WTC11 (cell line): ENCODE measurements around the gene MICAL3. TPM values are rescaled to one million over a fixed set of nuclear protein-coding genes. Genes with fewer than 3 reads are reported as not detected.

Experiments used
- ATAC-seq: fragments of 200-7000 bp; cut with Tn5 transposase; 2 replicates; pipeline ENCODE4 v1.10.0; 2021; ENCODE audit warnings: mild to moderate bottlenecking, moderate library complexity
- CTCF ChIA-PET: fragments of 300-600 bp; sonication (Branson Sonifier 250); formaldehyde crosslinking; loops from one replicate; lab custom pipeline; 2021; ENCODE audit warnings: antibody characterized with exemption; lab: Charles Lee
- POLR2A ChIA-PET: fragments of 350-600 bp; sonication (Branson Sonifier 250); formaldehyde crosslinking; loops from one replicate; lab custom pipeline; 2021; ENCODE audit warnings: antibody characterized with exemption; lab: Charles Lee
- DNase-seq: peaks from one replicate; pipeline ENCODE4 v3.0.0; 2021; ENCODE audit warnings: low spot score
- H3K27ac Mint-ChIP-seq: 2 replicates; pipeline ENCODE4 v1.8.0; 2021; ENCODE audit warnings: mixed read lengths
- H3K27me3 Mint-ChIP-seq: 2 replicates; pipeline ENCODE4 v1.8.0; 2021; ENCODE audit warnings: low read depth, mild to moderate bottlenecking, moderate library complexity, mixed read lengths
- H3K36me3 Mint-ChIP-seq: 2 replicates; pipeline ENCODE4 v1.8.0; 2021; ENCODE audit warnings: mixed read lengths
- H3K4me1 Mint-ChIP-seq: 2 replicates; pipeline ENCODE4 v1.8.0; 2022; ENCODE audit warnings: mixed read lengths
- H3K4me3 Mint-ChIP-seq: 2 replicates; pipeline ENCODE4 v1.8.0; 2021; ENCODE audit warnings: mild to moderate bottlenecking, moderate library complexity, mixed read lengths
- H3K9me3 Mint-ChIP-seq: 2 replicates; pipeline ENCODE4 v1.8.0; 2021; ENCODE audit warnings: mixed read lengths
- CBFB ChIP-seq: sonication (generic); formaldehyde crosslinking; IDR thresholded peaks from 2 replicates; pipeline ENCODE4 v1.8.1; 2022; ENCODE audit warnings: mild to moderate bottlenecking, low read depth, missing genetic modification reagents
- GABPB1 ChIP-seq: sonication (generic); formaldehyde crosslinking; IDR thresholded peaks from 2 replicates; pipeline ENCODE4 v1.8.1; 2023; ENCODE audit warnings: mild to moderate bottlenecking, missing genetic modification reagents
- GTF2I ChIP-seq: fragments of 250-450 bp; sonication (Bioruptor Pico); conservative IDR thresholded peaks from 2 replicates; pipeline ENCODE4 v1.4.0; 2021; ENCODE audit warnings: mild to moderate bottlenecking
- MYBL2 ChIP-seq: sonication (generic); formaldehyde crosslinking; IDR thresholded peaks from 2 replicates; pipeline ENCODE4 v1.8.1; 2023; ENCODE audit warnings: mild to moderate bottlenecking, moderate library complexity, missing genetic modification reagents
- NFATC4 ChIP-seq: fragments of 250-450 bp; sonication (Bioruptor Pico); IDR thresholded peaks from 2 replicates; pipeline ENCODE4 v1.9.0; 2021; ENCODE audit warnings: mild to moderate bottlenecking
- NR3C1 ChIP-seq: sonication (generic); formaldehyde crosslinking; conservative IDR thresholded peaks from 2 replicates; pipeline ENCODE4 v1.8.1; 2023; ENCODE audit warnings: low read depth, mild to moderate bottlenecking, missing genetic modification reagents
- OVOL2 ChIP-seq: fragments of 250-450 bp; sonication (Bioruptor Pico); IDR thresholded peaks from 2 replicates; pipeline ENCODE4 v1.9.0; 2021; ENCODE audit warnings: mild to moderate bottlenecking, borderline replicate concordance
- ZNF416 ChIP-seq: fragments of 250-450 bp; sonication (Bioruptor Pico); IDR thresholded peaks from 2 replicates; pipeline ENCODE4 v1.9.0; 2021; ENCODE audit warnings: mild to moderate bottlenecking, inconsistent platforms
- total RNA-seq: library from RNA; stranded (reverse); gene quantifications from 3 replicates; pipeline ENCODE4 v1.2.3, GENCODE V29; 2021
- TF ChIP-seq, protein P1 (sequence below): sonication (generic); formaldehyde crosslinking; IDR thresholded peaks from 2 replicates; pipeline ENCODE4 v1.8.1; 2023; ENCODE audit warnings: mild to moderate bottlenecking, moderate library complexity, missing genetic modification reagents
- TF ChIP-seq, protein P2 (sequence below): sonication (generic); formaldehyde crosslinking; IDR thresholded peaks from 2 replicates; pipeline ENCODE4 v1.8.0; 2023; ENCODE audit warnings: missing genetic modification reagents
- TF ChIP-seq, protein P3 (sequence below): fragments of 250-450 bp; sonication (Bioruptor Pico); IDR thresholded peaks from 2 replicates; pipeline ENCODE4 v1.9.0; 2021; ENCODE audit warnings: mild to moderate bottlenecking
- TF ChIP-seq, protein P4 (sequence below): sonication (generic); formaldehyde crosslinking; conservative IDR thresholded peaks from 2 replicates; pipeline ENCODE4 v1.8.1; 2023; ENCODE audit warnings: mild to moderate bottlenecking, low read depth, missing genetic modification reagents, moderate library complexity
- TF ChIP-seq, protein P5 (sequence below): sonication (generic); formaldehyde crosslinking; IDR thresholded peaks from 2 replicates; pipeline ENCODE4 v1.8.1; 2022; ENCODE audit warnings: low read depth, missing genetic modification reagents, borderline replicate concordance
- TF ChIP-seq, protein P6 (sequence below): sonication (generic); formaldehyde crosslinking; IDR thresholded peaks from 2 replicates; pipeline ENCODE4 v1.8.0; 2022; ENCODE audit warnings: mild to moderate bottlenecking, missing genetic modification reagents
- TF ChIP-seq, protein P7 (sequence below): sonication (generic); formaldehyde crosslinking; IDR thresholded peaks from 2 replicates; pipeline ENCODE4 v1.8.1; 2023; ENCODE audit warnings: mild to moderate bottlenecking, missing genetic modification reagents

Gene MICAL3
- total RNA-seq, 1 experiment from 2014 or later: 41.2 TPM

DNA sequence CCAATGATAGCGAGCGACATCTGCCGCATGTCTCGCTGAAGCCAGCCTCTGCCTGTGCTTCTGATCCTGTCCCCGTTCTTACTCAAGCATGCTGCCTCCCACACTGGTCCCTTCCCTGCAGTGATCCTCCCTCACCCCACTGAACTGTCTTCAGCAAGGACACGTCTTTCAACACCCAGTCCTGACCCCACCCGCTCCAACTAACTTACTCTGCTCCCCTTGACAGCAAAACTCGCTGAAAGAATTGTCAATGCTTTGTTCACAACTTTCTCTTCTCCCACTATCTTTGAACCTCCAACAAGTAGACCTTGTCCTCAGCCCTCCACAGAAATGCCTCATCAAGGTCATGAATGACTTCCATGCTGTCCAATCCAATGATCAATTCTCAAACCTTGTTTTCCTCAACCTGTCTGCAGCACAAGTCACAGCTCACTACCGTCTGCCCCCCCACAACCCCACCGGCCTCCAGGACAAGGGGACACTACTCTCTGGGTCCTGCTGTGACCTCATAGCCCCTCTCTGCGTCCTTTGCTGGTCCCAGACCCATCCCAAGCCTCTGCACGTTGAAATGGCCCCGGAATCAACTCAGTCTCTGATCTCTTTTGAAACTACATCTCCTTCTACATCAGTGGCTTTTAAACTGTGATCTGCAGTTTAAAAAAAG lies 108.0 kb downstream of the MICAL3 start:
- ChIA-PET CTCF (no interaction called here), POLR2A (no interaction called here)
- ATAC-seq (no peak), DNase-seq (no peak)
- TF ChIP-seq, protein P1, sequence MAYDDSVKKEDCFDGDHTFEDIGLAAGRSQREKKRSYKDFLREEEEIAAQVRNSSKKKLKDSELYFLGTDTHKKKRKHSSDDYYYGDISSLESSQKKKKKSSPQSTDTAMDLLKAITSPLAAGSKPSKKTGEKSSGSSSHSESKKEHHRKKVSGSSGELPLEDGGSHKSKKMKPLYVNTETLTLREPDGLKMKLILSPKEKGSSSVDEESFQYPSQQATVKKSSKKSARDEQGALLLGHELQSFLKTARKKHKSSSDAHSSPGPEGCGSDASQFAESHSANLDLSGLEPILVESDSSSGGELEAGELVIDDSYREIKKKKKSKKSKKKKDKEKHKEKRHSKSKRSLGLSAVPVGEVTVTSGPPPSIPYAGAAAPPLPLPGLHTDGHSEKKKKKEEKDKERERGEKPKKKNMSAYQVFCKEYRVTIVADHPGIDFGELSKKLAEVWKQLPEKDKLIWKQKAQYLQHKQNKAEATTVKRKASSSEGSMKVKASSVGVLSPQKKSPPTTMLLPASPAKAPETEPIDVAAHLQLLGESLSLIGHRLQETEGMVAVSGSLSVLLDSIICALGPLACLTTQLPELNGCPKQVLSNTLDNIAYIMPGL (CRISPR knock-in tag): no peak
- TF ChIP-seq OVOL2 (CRISPR knock-in tag) (no peak), GTF2I (no peak)
- TF ChIP-seq, protein P2, sequence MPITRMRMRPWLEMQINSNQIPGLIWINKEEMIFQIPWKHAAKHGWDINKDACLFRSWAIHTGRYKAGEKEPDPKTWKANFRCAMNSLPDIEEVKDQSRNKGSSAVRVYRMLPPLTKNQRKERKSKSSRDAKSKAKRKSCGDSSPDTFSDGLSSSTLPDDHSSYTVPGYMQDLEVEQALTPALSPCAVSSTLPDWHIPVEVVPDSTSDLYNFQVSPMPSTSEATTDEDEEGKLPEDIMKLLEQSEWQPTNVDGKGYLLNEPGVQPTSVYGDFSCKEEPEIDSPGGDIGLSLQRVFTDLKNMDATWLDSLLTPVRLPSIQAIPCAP (CRISPR knock-in tag): no peak
- TF ChIP-seq, protein P3, sequence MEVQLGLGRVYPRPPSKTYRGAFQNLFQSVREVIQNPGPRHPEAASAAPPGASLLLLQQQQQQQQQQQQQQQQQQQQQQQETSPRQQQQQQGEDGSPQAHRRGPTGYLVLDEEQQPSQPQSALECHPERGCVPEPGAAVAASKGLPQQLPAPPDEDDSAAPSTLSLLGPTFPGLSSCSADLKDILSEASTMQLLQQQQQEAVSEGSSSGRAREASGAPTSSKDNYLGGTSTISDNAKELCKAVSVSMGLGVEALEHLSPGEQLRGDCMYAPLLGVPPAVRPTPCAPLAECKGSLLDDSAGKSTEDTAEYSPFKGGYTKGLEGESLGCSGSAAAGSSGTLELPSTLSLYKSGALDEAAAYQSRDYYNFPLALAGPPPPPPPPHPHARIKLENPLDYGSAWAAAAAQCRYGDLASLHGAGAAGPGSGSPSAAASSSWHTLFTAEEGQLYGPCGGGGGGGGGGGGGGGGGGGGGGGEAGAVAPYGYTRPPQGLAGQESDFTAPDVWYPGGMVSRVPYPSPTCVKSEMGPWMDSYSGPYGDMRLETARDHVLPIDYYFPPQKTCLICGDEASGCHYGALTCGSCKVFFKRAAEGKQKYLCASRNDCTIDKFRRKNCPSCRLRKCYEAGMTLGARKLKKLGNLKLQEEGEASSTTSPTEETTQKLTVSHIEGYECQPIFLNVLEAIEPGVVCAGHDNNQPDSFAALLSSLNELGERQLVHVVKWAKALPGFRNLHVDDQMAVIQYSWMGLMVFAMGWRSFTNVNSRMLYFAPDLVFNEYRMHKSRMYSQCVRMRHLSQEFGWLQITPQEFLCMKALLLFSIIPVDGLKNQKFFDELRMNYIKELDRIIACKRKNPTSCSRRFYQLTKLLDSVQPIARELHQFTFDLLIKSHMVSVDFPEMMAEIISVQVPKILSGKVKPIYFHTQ (CRISPR knock-in tag): no peak
- TF ChIP-seq, protein P4, sequence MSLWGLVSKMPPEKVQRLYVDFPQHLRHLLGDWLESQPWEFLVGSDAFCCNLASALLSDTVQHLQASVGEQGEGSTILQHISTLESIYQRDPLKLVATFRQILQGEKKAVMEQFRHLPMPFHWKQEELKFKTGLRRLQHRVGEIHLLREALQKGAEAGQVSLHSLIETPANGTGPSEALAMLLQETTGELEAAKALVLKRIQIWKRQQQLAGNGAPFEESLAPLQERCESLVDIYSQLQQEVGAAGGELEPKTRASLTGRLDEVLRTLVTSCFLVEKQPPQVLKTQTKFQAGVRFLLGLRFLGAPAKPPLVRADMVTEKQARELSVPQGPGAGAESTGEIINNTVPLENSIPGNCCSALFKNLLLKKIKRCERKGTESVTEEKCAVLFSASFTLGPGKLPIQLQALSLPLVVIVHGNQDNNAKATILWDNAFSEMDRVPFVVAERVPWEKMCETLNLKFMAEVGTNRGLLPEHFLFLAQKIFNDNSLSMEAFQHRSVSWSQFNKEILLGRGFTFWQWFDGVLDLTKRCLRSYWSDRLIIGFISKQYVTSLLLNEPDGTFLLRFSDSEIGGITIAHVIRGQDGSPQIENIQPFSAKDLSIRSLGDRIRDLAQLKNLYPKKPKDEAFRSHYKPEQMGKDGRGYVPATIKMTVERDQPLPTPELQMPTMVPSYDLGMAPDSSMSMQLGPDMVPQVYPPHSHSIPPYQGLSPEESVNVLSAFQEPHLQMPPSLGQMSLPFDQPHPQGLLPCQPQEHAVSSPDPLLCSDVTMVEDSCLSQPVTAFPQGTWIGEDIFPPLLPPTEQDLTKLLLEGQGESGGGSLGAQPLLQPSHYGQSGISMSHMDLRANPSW (CRISPR knock-in tag): no peak
- Mint-ChIP-seq H3K9me3 (no peaks in the 10 kb centered on the region), H3K36me3 (no peaks in the 10 kb centered on the region), H3K27ac (no peak overlapping the region), H3K4me3 (no peak overlapping the region), H3K4me1 (peaks cover 12% of the 10 kb centered on the region), H3K27me3 (no peaks in the 10 kb centered on the region)

DNA sequence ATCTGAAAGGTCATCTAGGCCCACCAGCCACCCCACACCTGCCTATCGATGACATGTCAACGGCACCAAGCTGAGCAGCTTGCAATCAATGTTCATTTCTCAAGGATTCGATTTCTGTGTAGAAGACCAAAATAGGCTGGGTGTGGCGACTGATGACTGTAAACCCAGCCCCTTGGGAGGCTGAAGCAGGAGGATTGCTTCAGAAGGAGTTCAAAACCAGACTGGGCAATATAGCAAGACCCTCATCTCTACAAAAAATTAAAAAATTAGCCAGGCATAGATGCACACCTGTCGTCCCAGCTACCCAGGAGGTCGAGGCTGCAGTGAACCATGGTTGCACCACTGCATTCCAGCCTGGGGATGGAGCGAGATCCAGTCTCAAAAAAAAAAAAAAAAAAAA lies 108.7 kb downstream of the MICAL3 start:
- TF ChIP-seq GABPB1 (CRISPR knock-in tag) (no peak), NR3C1 (CRISPR knock-in tag) (no peak), ZNF416 (CRISPR knock-in tag) (no peak)
- TF ChIP-seq, protein P5, sequence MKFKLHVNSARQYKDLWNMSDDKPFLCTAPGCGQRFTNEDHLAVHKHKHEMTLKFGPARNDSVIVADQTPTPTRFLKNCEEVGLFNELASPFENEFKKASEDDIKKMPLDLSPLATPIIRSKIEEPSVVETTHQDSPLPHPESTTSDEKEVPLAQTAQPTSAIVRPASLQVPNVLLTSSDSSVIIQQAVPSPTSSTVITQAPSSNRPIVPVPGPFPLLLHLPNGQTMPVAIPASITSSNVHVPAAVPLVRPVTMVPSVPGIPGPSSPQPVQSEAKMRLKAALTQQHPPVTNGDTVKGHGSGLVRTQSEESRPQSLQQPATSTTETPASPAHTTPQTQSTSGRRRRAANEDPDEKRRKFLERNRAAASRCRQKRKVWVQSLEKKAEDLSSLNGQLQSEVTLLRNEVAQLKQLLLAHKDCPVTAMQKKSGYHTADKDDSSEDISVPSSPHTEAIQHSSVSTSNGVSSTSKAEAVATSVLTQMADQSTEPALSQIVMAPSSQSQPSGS: no peak
- TF ChIP-seq, protein P6, sequence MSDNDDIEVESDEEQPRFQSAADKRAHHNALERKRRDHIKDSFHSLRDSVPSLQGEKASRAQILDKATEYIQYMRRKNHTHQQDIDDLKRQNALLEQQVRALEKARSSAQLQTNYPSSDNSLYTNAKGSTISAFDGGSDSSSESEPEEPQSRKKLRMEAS (CRISPR knock-in tag): no peak
- CTCF ChIA-PET: interaction anchor here (0.7 kb wide), 2 partner anchors 26 to 145 kb away, joined by 3 to 5 read pairs; no protein-coding TSS in a partner anchor
- no peaks in the 10 kb centered on the region for H3K9me3 Mint-ChIP-seq
- H3K4me3 Mint-ChIP-seq: no peak overlapping the region
- POLR2A ChIA-PET: no interaction called here
- ATAC-seq (no peak), DNase-seq (no peak)
- no peaks in the 10 kb centered on the region for H3K27me3 Mint-ChIP-seq
- H3K27ac Mint-ChIP-seq: no peak overlapping the region
- H3K4me1 Mint-ChIP-seq: peaks cover 19% of the 10 kb centered on the region
- H3K36me3 Mint-ChIP-seq: no peaks in the 10 kb centered on the region

DNA sequence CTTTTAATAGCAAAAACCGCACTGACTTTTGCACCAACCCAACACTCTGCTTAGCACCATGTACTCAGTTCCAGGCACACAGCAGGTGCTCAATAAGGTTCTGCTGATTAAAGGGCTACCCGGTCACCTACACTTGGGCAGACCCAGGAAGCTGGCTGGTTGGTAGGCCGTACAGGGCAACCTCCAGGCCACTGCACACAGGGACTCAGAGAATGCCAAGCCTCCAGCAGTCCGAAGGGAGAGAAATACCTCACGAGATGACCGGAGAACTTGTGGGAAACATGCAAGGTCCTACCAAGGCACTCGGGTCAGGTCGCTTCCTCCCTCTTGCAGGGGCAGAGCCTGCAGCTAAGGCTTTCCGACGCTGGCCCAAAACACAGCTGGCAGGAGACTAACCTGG lies 109.2 kb downstream of the MICAL3 start:
- peaks cover 24% of the 10 kb centered on the region for H3K4me1 Mint-ChIP-seq
- H3K36me3 Mint-ChIP-seq: no peaks in the 10 kb centered on the region
- H3K27me3 Mint-ChIP-seq: no peaks in the 10 kb centered on the region
- POLR2A ChIA-PET: no interaction called here
- no peak for DNase-seq
- ATAC-seq: no peak
- no peak overlapping the region for H3K27ac Mint-ChIP-seq
- CTCF ChIA-PET: interaction anchor here (0.7 to 1.5 kb wide), 3 partner anchors 26 to 161 kb away, joined by 3 to 5 read pairs (median 4); no protein-coding TSS in a partner anchor
- H3K4me3 Mint-ChIP-seq: no peak overlapping the region
- no peaks in the 10 kb centered on the region for H3K9me3 Mint-ChIP-seq
- no peak for TF ChIP-seq CBFB (CRISPR knock-in tag)
- TF ChIP-seq, protein P2 (CRISPR knock-in tag): no peak
- no peak for TF ChIP-seq NFATC4 (CRISPR knock-in tag)
- no peak for TF ChIP-seq MYBL2 (CRISPR knock-in tag)
- TF ChIP-seq, protein P7, sequence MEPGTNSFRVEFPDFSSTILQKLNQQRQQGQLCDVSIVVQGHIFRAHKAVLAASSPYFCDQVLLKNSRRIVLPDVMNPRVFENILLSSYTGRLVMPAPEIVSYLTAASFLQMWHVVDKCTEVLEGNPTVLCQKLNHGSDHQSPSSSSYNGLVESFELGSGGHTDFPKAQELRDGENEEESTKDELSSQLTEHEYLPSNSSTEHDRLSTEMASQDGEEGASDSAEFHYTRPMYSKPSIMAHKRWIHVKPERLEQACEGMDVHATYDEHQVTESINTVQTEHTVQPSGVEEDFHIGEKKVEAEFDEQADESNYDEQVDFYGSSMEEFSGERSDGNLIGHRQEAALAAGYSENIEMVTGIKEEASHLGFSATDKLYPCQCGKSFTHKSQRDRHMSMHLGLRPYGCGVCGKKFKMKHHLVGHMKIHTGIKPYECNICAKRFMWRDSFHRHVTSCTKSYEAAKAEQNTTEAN (CRISPR knock-in tag): no peak
